DMS79 (cell line): ENCODE results near the gene RAB38.

Experiments used
- DNase-seq: peaks from one replicate; lab custom pipeline; 2025; lab: John Stamatoyannopoulos, UW

RAB38 gene

GRCh38 chr11:88169881-88170280 lies 5.4 kb downstream of the RAB38 start:
- no peak for DNase-seq

- no peak for DNase-seq
These were observed 5.8 kb downstream of the RAB38 start for GRCh38 chr11:88169471-88169870.

- DNase-seq: no peak
These were observed 7.4 kb downstream of the RAB38 start for GRCh38 chr11:88167853-88168252.

- no peak for DNase-seq
These were observed 10.2 kb downstream of the RAB38 start for GRCh38 chr11:88164806-88165585.

GRCh38 chr11:88164320-88164719 lies 10.9 kb downstream of the RAB38 start:
- no peak for DNase-seq

GRCh38 chr11:88158081-88158480 lies 17.2 kb downstream of the RAB38 start:
- no peak for DNase-seq

- DNase-seq: no peak
These were observed 17.9 kb downstream of the RAB38 start for GRCh38 chr11:88157370-88157769.

GRCh38 chr11:88152381-88152780 lies 22.9 kb downstream of the RAB38 start:
- no peak for DNase-seq

GRCh38 chr11:88151709-88152265 lies 23.5 kb downstream of the RAB38 start:
- no peak for DNase-seq

- no peak for DNase-seq
These were observed 29.1 kb downstream of the RAB38 start for GRCh38 chr11:88146106-88146505.

- DNase-seq: no peak
These were observed 35.4 kb downstream of the RAB38 start for GRCh38 chr11:88139865-88140264.

GRCh38 chr11:88131764-88132470 lies 43.3 kb downstream of the RAB38 start:
- DNase-seq: no peak

- DNase-seq: no peak
These were observed 52.3 kb downstream of the RAB38 start for GRCh38 chr11:88122956-88123355.

- DNase-seq: no peak
These were observed 55.7 kb downstream of the RAB38 start for GRCh38 chr11:88119561-88119960.

GRCh38 chr11:88117281-88117858 lies 57.9 kb downstream of the RAB38 start:
- no peak for DNase-seq

- no peak for DNase-seq
These were observed 59.2 kb downstream of the RAB38 start for GRCh38 chr11:88115828-88116755.

- DNase-seq: no peak
These were observed 60.7 kb downstream of the RAB38 start for GRCh38 chr11:88114486-88115045.

GRCh38 chr11:88106666-88107065 lies 68.6 kb downstream of the RAB38 start:
- no peak for DNase-seq

- no peak for DNase-seq
These were observed 69.3 kb downstream of the RAB38 start for GRCh38 chr11:88105951-88106350.

GRCh38 chr11:88105526-88105925 lies 69.7 kb downstream of the RAB38 start:
- DNase-seq: no peak

- no peak for DNase-seq
These were observed 70.8 kb downstream of the RAB38 start for GRCh38 chr11:88104408-88104807.
